IMR-90 (cell line): ENCODE results near the gene NEK6. TPM values are rescaled to one million over a fixed set of nuclear protein-coding genes. Genes with fewer than 3 reads are reported as not detected.

Experiments used
- ATAC-seq: fragments of 200-7000 bp; cut with Tn5 transposase; 2 replicates; pipeline ENCODE4 v1.9.1; 2020; ENCODE audit warnings: low read depth, mild to moderate bottlenecking, moderate library complexity
- BruUV-seq: library from RNA; stranded (reverse); fragments of 400-500 nt; replicated peaks from 2 replicates; lab custom pipeline; 2021; lab: Mats Ljungman, UMichigan
- CTCF ChIA-PET: fragments of 300-600 bp; formaldehyde crosslinking; extraction: SDS; loops from one replicate; lab custom pipeline; 2021; ENCODE audit warnings: antibody characterized with exemption; lab: Yijun Ruan, JAX
- POLR2A ChIA-PET: fragments of 300-600 bp; sonication (Branson Sonifier 250); formaldehyde crosslinking; loops from one replicate; lab custom pipeline; 2022; ENCODE audit warnings: antibody characterized with exemption; ENCODE audit not compliant: unreplicated experiment; lab: Charles Lee
- DNase-seq: peaks from one replicate; pipeline ENCODE4 v3.0.0; 2013
- H2AFZ ChIP-seq: replicated peaks from 2 replicates; pipeline ENCODE3; 2013; ENCODE audit warnings: low read length, mild to moderate bottlenecking; ENCODE audit not compliant: poor library complexity
- H2AK5ac ChIP-seq: 2 replicates; pipeline ENCODE4 v1.6.1; 2013; ENCODE audit warnings: low read depth, low read length, inconsistent platforms
- H2AK9ac ChIP-seq: replicated peaks from 2 replicates; pipeline ENCODE3; 2013; ENCODE audit warnings: mild to moderate bottlenecking, low read depth, low read length, moderate library complexity; ENCODE audit not compliant: poor library complexity
- H2BK120ac ChIP-seq: 2 replicates; pipeline ENCODE4 v1.6.1; 2013; ENCODE audit warnings: low read depth, low read length, inconsistent platforms
- H2BK15ac ChIP-seq: 3 replicates; pipeline ENCODE4 v1.6.1; 2013; ENCODE audit warnings: low read depth, low read length, inconsistent platforms
- H2BK20ac ChIP-seq: 2 replicates; pipeline ENCODE4 v1.6.1; 2013; ENCODE audit warnings: low read depth, mild to moderate bottlenecking, inconsistent platforms, low read length, moderate library complexity
- H2BK5ac ChIP-seq: 2 replicates; pipeline ENCODE4 v1.6.1; 2013; ENCODE audit warnings: mild to moderate bottlenecking, low read depth, low read length, inconsistent platforms; ENCODE audit not compliant: poor library complexity, severe bottlenecking
- H3K14ac ChIP-seq: replicated peaks from 2 replicates; pipeline ENCODE4 v1.6.1; 2013; ENCODE audit warnings: low read depth, low read length, inconsistent platforms
- H3K18ac ChIP-seq: 2 replicates; pipeline ENCODE4 v1.6.1; 2013; ENCODE audit warnings: low read depth, low read length, control low read depth
- H3K23ac ChIP-seq: 2 replicates; pipeline ENCODE4 v1.6.1; 2013; ENCODE audit warnings: low read depth, low read length, inconsistent platforms
- H3K27ac ChIP-seq: 2 replicates; pipeline ENCODE4 v1.5.1; 2013; ENCODE audit warnings: mild to moderate bottlenecking, control low read depth, low read length; ENCODE audit not compliant: insufficient read depth
- H3K27me3 ChIP-seq: 2 replicates; pipeline ENCODE4 v1.6.1; 2013; ENCODE audit warnings: low read length; ENCODE audit not compliant: control insufficient read depth, insufficient read depth
- H3K36me3 ChIP-seq: 2 replicates; pipeline ENCODE4 v1.6.1; 2013; ENCODE audit warnings: low read length, mixed read lengths; ENCODE audit not compliant: control insufficient read depth, insufficient read depth
- H3K4ac ChIP-seq: 2 replicates; pipeline ENCODE4 v1.6.1; 2013; ENCODE audit warnings: low read depth, low read length, inconsistent platforms
- H3K4me1 ChIP-seq: 2 replicates; pipeline ENCODE4 v1.6.1; 2013; ENCODE audit warnings: low read length, mixed read lengths; ENCODE audit not compliant: control insufficient read depth, insufficient read depth
- H3K4me2 ChIP-seq: 2 replicates; pipeline ENCODE4 v1.6.1; 2013; ENCODE audit warnings: low read depth, mild to moderate bottlenecking, control low read depth, low read length, moderate library complexity
- H3K4me3 ChIP-seq: 2 replicates; pipeline ENCODE4 v1.5.1; 2013; ENCODE audit warnings: low read depth, mild to moderate bottlenecking, control low read depth, low read length, moderate library complexity; ENCODE audit not compliant: insufficient read depth
- H3K56ac ChIP-seq: 2 replicates; pipeline ENCODE4 v1.6.1; 2013; ENCODE audit warnings: low read length, inconsistent platforms; ENCODE audit not compliant: insufficient read depth; ENCODE audit errors: extremely low read depth
- H3K79me1 ChIP-seq, 2 experiments: 2 replicates each; pipeline ENCODE4 v1.6.1; 2013; ENCODE audit warnings: low read length in 2 of 2, inconsistent platforms in 1 of 2, low read depth in 1 of 2
- H3K9ac ChIP-seq: 2 replicates; pipeline ENCODE4 v1.6.1; 2013; ENCODE audit warnings: low read depth, low read length, control low read depth
- H3K9me1 ChIP-seq: 2 replicates; pipeline ENCODE4 v1.6.1; 2013; ENCODE audit warnings: low read length, inconsistent platforms; ENCODE audit not compliant: insufficient read depth
- H3K9me3 ChIP-seq: 2 replicates; pipeline ENCODE4 v1.6.1; 2013; ENCODE audit warnings: low read length; ENCODE audit not compliant: control insufficient read depth, insufficient read depth
- H4K20me1 ChIP-seq: 2 replicates; pipeline ENCODE4 v1.6.1; 2013; ENCODE audit warnings: low read length, inconsistent platforms; ENCODE audit not compliant: insufficient read depth
- H4K5ac ChIP-seq: 2 replicates; pipeline ENCODE4 v1.6.1; 2013; ENCODE audit warnings: mild to moderate bottlenecking, low read depth, low read length, control low read depth
- H4K8ac ChIP-seq, 2 experiments: 2 replicates each; pipeline ENCODE4 v1.6.1; 2013; ENCODE audit warnings: low read depth in 2 of 2, low read length in 2 of 2, control low read depth in 1 of 2, inconsistent platforms in 1 of 2
- H4K91ac ChIP-seq: 2 replicates; pipeline ENCODE4 v1.6.1; 2013; ENCODE audit warnings: low read depth, low read length, inconsistent platforms; ENCODE audit not compliant: insufficient read depth
- CEBPB ChIP-seq: IDR thresholded peaks from 2 replicates; pipeline ENCODE4 v1.6.1; 2012; ENCODE audit warnings: low read depth, low read length, improper control_type of control experiment
- CHD1 ChIP-seq: IDR thresholded peaks from 2 replicates; pipeline ENCODE4 v1.6.1; 2012; ENCODE audit warnings: low read depth, low read length, improper control_type of control experiment
- CTCF ChIP-seq: conservative IDR thresholded peaks from 2 replicates; pipeline ENCODE4 v1.5.1; 2012; ENCODE audit warnings: mild to moderate bottlenecking, low read depth, low read length, improper control_type of control experiment
- FOS ChIP-seq: fragments of 150-350 bp; IDR thresholded peaks from 2 replicates; pipeline ENCODE4 v1.6.1; 2016; ENCODE audit warnings: low read depth, low read length
- MXI1 ChIP-seq: IDR thresholded peaks from 2 replicates; pipeline ENCODE4 v1.6.1; 2012; ENCODE audit warnings: low read depth, mild to moderate bottlenecking, low read length, moderate library complexity, borderline replicate concordance
- NFE2L2 ChIP-seq: fragments of 150-350 bp; IDR thresholded peaks from 2 replicates; pipeline ENCODE4 v1.6.1; 2016; ENCODE audit warnings: low read depth, mild to moderate bottlenecking, low read length
- POLR2A ChIP-seq: IDR thresholded peaks from 2 replicates; pipeline ENCODE4 v1.6.1; 2012; ENCODE audit warnings: mild to moderate bottlenecking, low read depth, low read length
- RAD21 ChIP-seq: IDR thresholded peaks from 2 replicates; pipeline ENCODE4 v1.6.1; 2012; ENCODE audit warnings: low read length, improper control_type of control experiment
- RCOR1 ChIP-seq: IDR thresholded peaks from 2 replicates; pipeline ENCODE4 v1.6.1; 2012; ENCODE audit warnings: mild to moderate bottlenecking, low read length, improper control_type of control experiment; ENCODE audit not compliant: insufficient replicate concordance
- RFX5 ChIP-seq: IDR thresholded peaks from 2 replicates; pipeline ENCODE4 v1.8.0; 2012; ENCODE audit warnings: low read depth, mild to moderate bottlenecking, low read length, moderate library complexity
- SMC3 ChIP-seq: fragments of 150-350 bp; IDR thresholded peaks from 2 replicates; pipeline ENCODE4 v1.6.1; 2016; ENCODE audit warnings: low read depth, mild to moderate bottlenecking, antibody characterized with exemption, low read length, moderate library complexity
- USF2 ChIP-seq: fragments of 150-350 bp; IDR thresholded peaks from 2 replicates; pipeline ENCODE4 v1.6.1; 2017; ENCODE audit warnings: mild to moderate bottlenecking, antibody characterized with exemption, low read length, low read depth
- WGBS, 2 experiments: methylation state at CpG; one replicate each; pipeline versions ENCODE4 v1.1.5 to v1.1.7; 2013; ENCODE audit warnings: missing lambda C conversion rate in 2 of 2; ENCODE audit not compliant: insufficient read length in 1 of 2; ENCODE audit errors: extremely low coverage in 2 of 2; 5-methylcytosine and 5-hydroxymethylcytosine counted together
- dilution Hi-C: fragments of 300-500 bp; cut with HindIII; formaldehyde crosslinking; loops from one replicate; pipeline ENCODE4 v1.14.3; 2018; ENCODE audit warnings: low sequenced_read_pairs; ENCODE audit not compliant: unreplicated experiment
- in situ Hi-C: fragments of 300-500 bp; cut with MboI; formaldehyde crosslinking; loops from 3 replicates; pipeline ENCODE4 v1.14.3; 2019; ENCODE audit warnings: low sequenced_read_pairs, inconsistent platforms, mixed read lengths
- intact Hi-C: fragments of 100-400 bp; cut with micrococcal nuclease; formaldehyde crosslinking; loops from 2 replicates; pipeline ENCODE4 v1.10.0; 2022
- polyA plus RNA-seq, 3 experiments: library from polyadenylated mRNA; depleted of rRNA; stranded (reverse); fragments of >200 nt; gene quantifications; 2 replicates each; pipeline ENCODE4 v1.2.3, GENCODE V29; 2012; ENCODE audit warnings: low replicate concordance in 1 of 3
- total RNA-seq: library from RNA; depleted of rRNA; stranded (reverse); fragments of >200 nt; gene quantifications from 2 replicates; pipeline ENCODE4 v1.2.3, GENCODE V29; 2012

Gene NEK6
- total and polyA plus RNA-seq, 2 of the 4 experiments (the other 2 are of a cell fraction): 79.9 to 112 TPM

- TF ChIP-seq USF2: no peak
- no peak; the same call in 1 of the 2 replicates for TF ChIP-seq CHD1
- TF ChIP-seq RAD21: peak; percentile 19; the same call in 1 of the 2 replicates
- peak; percentile 59; the same call in 1 of the 2 replicates for TF ChIP-seq POLR2A
Measured at GRCh38 chr9:124286292-124286931, 28.7 kb downstream of the NEK6 start (continued).

GRCh38 chr9:124290053-124290591 is 32.4 kb downstream of the NEK6 start:
- no peak overlapping the region; the same call in 1 of the 2 replicates for H4K5ac ChIP-seq
- no peak overlapping the region for H2BK5ac ChIP-seq
- in situ Hi-C loops (no loop called here), intact Hi-C loops (no loop called here), dilution Hi-C loops (no loop called here)
- peak overlapping the region; percentile 14 to 55; a peak in 2 of 4 replicates for H4K8ac ChIP-seq
- no peak overlapping the region for H3K4me3 ChIP-seq
- H3K18ac ChIP-seq: no peak overlapping the region
- no peak overlapping the region for H2AFZ ChIP-seq
- TF ChIP-seq SMC3: no peak
- TF ChIP-seq MXI1: no peak
- no peak for TF ChIP-seq RAD21
- TF ChIP-seq CTCF: no peak
- TF ChIP-seq CHD1: no peak
- TF ChIP-seq RFX5: no peak
- TF ChIP-seq NFE2L2: no peak
- TF ChIP-seq FOS: no peak
- TF ChIP-seq CEBPB: no peak
- no peak for TF ChIP-seq USF2
- no peak for TF ChIP-seq RCOR1
- no peak overlapping the region for H3K23ac ChIP-seq
- 96% methylated on average over 9 of the region's 21 CpGs; no CpG with 5 or more reads in 1 of the 2 experiments for WGBS, 2 experiments
- H3K9me1 ChIP-seq: peaks cover 37% of the 10 kb centered on the region
- CTCF ChIA-PET: no interaction called here
- no TSS peak for BruUV-seq
- DNase-seq: no peak
- no peak overlapping the region for H3K9ac ChIP-seq
- H4K20me1 ChIP-seq: peaks cover 52% of the 10 kb centered on the region
- ATAC-seq: no peak
- no peak overlapping the region for H2AK9ac ChIP-seq
- H3K36me3 ChIP-seq: peaks cover 40% of the 10 kb centered on the region
- POLR2A ChIA-PET: no interaction called here
- H2BK20ac ChIP-seq: no peak overlapping the region
- H3K79me1 ChIP-seq: peaks cover 38 to 92% of the 10 kb centered on the region in 2 experiments; a peak in 3 of 4 replicates
- no peak overlapping the region; the same call in 2 of the 3 replicates for H2BK15ac ChIP-seq
- no peak overlapping the region; the same call in 1 of the 2 replicates for H3K14ac ChIP-seq
- peak overlapping the region; percentile 97 for H2AK5ac ChIP-seq
- no peak overlapping the region for H3K4me2 ChIP-seq
- peak overlapping the region; percentile 12; the same call in 1 of the 2 replicates for H2BK120ac ChIP-seq
- H3K27ac ChIP-seq: peak overlapping the region; percentile 13; the same call in 1 of the 2 replicates
- peaks cover 68% of the 10 kb centered on the region for H3K4me1 ChIP-seq
- peak overlapping the region; percentile 53 for H3K4ac ChIP-seq
- H3K27me3 ChIP-seq: no peaks in the 10 kb centered on the region
- H4K91ac ChIP-seq: peak overlapping the region; percentile 33
- H3K9me3 ChIP-seq: no peaks in the 10 kb centered on the region
- no peak overlapping the region for H3K56ac ChIP-seq
